ENCODE data around the gene RAG2. TPM values are rescaled to one million over a fixed set of nuclear protein-coding genes. Genes with fewer than 3 reads are reported as not detected.

RAG2 gene
- total RNA-seq, 1 donor from 2014 or later, result not detected

GRCh38 chr11:36601155-36601554 is 3.1 kb upstream of the RAG2 start:
- no peaks in the 10 kb centered on the region for H3K4me1 Mint-ChIP-seq (ENCODE audit: low read depth, unreplicated experiment)
- DNase-seq, result no peak
- no peaks in the 10 kb centered on the region for H3K9me3 Mint-ChIP-seq (ENCODE audit: unreplicated experiment)
- no peak overlapping the region for H3K27ac Mint-ChIP-seq (ENCODE audit: unreplicated experiment)
- H3K4me3 Mint-ChIP-seq (ENCODE audit: unreplicated experiment), result no peak overlapping the region
- no peaks in the 10 kb centered on the region for H3K36me3 Mint-ChIP-seq (ENCODE audit: unreplicated experiment)
- H3K27me3 Mint-ChIP-seq (ENCODE audit: unreplicated experiment), result no peaks in the 10 kb centered on the region
- TF ChIP-seq, protein P1, sequence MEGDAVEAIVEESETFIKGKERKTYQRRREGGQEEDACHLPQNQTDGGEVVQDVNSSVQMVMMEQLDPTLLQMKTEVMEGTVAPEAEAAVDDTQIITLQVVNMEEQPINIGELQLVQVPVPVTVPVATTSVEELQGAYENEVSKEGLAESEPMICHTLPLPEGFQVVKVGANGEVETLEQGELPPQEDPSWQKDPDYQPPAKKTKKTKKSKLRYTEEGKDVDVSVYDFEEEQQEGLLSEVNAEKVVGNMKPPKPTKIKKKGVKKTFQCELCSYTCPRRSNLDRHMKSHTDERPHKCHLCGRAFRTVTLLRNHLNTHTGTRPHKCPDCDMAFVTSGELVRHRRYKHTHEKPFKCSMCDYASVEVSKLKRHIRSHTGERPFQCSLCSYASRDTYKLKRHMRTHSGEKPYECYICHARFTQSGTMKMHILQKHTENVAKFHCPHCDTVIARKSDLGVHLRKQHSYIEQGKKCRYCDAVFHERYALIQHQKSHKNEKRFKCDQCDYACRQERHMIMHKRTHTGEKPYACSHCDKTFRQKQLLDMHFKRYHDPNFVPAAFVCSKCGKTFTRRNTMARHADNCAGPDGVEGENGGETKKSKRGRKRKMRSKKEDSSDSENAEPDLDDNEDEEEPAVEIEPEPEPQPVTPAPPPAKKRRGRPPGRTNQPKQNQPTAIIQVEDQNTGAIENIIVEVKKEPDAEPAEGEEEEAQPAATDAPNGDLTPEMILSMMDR (IDR thresholded peaks at IDR 0.05; ENCODE audit: partially characterized antibody, unreplicated experiment), result no peak

DNA sequence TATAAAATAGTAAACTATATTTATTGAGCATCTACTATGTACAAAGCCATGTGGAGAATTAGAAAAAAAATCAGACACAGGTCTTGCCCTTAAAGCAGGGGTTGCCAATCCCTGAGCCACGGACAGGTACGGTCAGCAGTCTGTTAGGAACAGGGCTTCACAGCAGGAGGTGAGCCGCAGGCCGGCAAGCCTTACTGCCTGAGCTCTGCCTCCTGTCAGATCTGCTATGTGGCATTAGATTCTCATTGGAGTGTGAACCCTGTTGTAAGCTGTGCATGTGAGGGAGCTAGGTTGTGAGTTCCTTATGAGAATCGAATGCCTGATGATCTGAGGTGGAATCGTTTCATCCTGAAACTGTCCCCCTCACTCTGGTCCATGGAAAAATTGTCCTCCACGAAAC is 2.1 kb upstream of the RAG2 start:
- H3K9me3 Mint-ChIP-seq (ENCODE audit: unreplicated experiment), result no peaks in the 10 kb centered on the region
- H3K4me3 Mint-ChIP-seq (ENCODE audit: unreplicated experiment), result no peak overlapping the region
- no peaks in the 10 kb centered on the region for H3K36me3 Mint-ChIP-seq (ENCODE audit: unreplicated experiment)
- no peaks in the 10 kb centered on the region for H3K27me3 Mint-ChIP-seq (ENCODE audit: unreplicated experiment)
- TF ChIP-seq, protein P1 (IDR thresholded peaks at IDR 0.05; ENCODE audit: partially characterized antibody, unreplicated experiment), result no peak
- no peaks in the 10 kb centered on the region for H3K4me1 Mint-ChIP-seq (ENCODE audit: low read depth, unreplicated experiment)
- no peak for DNase-seq
- H3K27ac Mint-ChIP-seq (ENCODE audit: unreplicated experiment), result no peak overlapping the region

- no peaks in the 10 kb centered on the region for H3K27me3 Mint-ChIP-seq (ENCODE audit: unreplicated experiment)
- H3K27ac Mint-ChIP-seq (ENCODE audit: unreplicated experiment), result no peak overlapping the region
- no peak overlapping the region for H3K4me3 Mint-ChIP-seq (ENCODE audit: unreplicated experiment)
- H3K36me3 Mint-ChIP-seq (ENCODE audit: unreplicated experiment), result no peaks in the 10 kb centered on the region
- TF ChIP-seq, protein P1 (IDR thresholded peaks at IDR 0.05; ENCODE audit: partially characterized antibody, unreplicated experiment), result no peak
- DNase-seq, result no peak
- no peaks in the 10 kb centered on the region for H3K9me3 Mint-ChIP-seq (ENCODE audit: unreplicated experiment)
- H3K4me1 Mint-ChIP-seq (ENCODE audit: low read depth, unreplicated experiment), result no peaks in the 10 kb centered on the region
Observed at GRCh38 chr11:36596880-36597279, 1.2 kb downstream of the RAG2 start.

DNA sequence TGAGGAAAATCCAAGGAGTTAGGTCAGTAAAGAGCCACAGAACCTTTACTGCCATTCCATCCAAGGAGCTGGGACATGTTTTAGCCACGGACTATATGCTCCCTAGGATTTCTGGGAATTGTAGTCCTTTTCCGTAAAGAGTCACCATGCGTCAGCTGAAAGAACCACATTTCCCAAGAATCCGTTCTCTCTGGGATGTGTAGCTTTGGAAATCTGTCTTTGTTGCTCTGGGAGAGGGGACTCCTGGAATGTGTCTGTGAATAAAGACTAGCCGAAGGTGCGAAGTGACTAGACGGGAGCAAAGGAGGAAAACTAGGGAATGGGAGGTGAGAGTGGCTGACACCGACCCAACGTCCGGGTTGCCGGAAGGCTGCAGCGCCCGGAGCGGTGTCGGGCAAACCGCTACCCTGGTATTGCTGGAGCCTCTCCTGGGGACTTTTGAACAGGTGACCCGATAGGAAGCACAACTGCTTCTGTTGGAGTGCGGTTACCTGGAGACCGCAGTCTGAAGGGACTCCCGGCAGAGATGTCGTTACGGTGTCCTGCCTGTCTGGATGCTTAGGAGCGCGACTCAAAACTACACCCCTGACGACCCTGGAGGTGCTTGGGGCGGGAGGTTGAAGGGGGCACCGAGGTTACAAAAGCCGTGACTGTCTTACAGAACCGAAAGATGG is 3.6 kb downstream of the RAG2 start, which contains the start of gene IFTAP:
TSS of gene IFTAP (plus strand) at position 187 of the 674 bp plus-strand sequence. CDS start 15,602 bp downstream, outside the sequence.
- peak; percentile 22 for DNase-seq
- Mint-ChIP-seq H3K9me3 (ENCODE audit: unreplicated experiment) (no peaks in the 10 kb centered on the region), H3K4me3 (ENCODE audit: unreplicated experiment) (peak within 1 kb of the TSS; percentile 99), H3K27ac (ENCODE audit: unreplicated experiment) (peak within 1 kb of the TSS; percentile 78), H3K36me3 (ENCODE audit: unreplicated experiment) (no peaks in the 10 kb centered on the region), H3K27me3 (ENCODE audit: unreplicated experiment) (no peaks in the 10 kb centered on the region), H3K4me1 (ENCODE audit: low read depth, unreplicated experiment) (no peaks in the 10 kb centered on the region)
- TF ChIP-seq, protein P1 (IDR thresholded peaks at IDR 0.05; ENCODE audit: partially characterized antibody, unreplicated experiment), result no peak

GRCh38 chr11:36591433-36591832 is 6.6 kb downstream of the RAG2 start:
- DNase-seq, result no peak
- TF ChIP-seq, protein P1 (IDR thresholded peaks at IDR 0.05; ENCODE audit: partially characterized antibody, unreplicated experiment), result no peak
- H3K27ac Mint-ChIP-seq (ENCODE audit: unreplicated experiment), result no peak overlapping the region
- no peaks in the 10 kb centered on the region for H3K9me3 Mint-ChIP-seq (ENCODE audit: unreplicated experiment)
- H3K36me3 Mint-ChIP-seq (ENCODE audit: unreplicated experiment), result no peaks in the 10 kb centered on the region
- no peaks in the 10 kb centered on the region for H3K4me1 Mint-ChIP-seq (ENCODE audit: low read depth, unreplicated experiment)
- H3K4me3 Mint-ChIP-seq (ENCODE audit: unreplicated experiment), result no peak overlapping the region
- no peaks in the 10 kb centered on the region for H3K27me3 Mint-ChIP-seq (ENCODE audit: unreplicated experiment)
